Measurements from ENCODE around the gene MPPED2.

DNA sequence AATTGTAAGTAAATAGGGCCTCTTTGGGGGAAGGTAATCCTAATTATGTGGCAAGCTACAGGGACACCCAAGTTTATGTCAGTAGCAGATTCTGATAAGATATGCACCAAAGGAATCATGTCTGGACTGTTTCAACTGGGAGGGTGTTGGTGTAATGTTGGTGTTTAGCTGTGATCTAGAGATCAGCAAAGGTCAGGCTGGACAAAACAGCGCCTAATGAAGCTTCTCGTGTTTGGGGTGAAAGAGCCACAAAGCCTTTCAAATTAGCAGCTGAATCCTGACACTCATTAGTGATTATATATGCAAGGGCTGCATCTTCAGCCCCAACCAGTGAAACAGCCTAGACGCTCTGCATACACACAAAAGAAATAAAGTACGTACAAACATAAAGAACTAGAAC lies 106.3 kb downstream of the MPPED2 start:
- TF ChIP-seq, protein P1, sequence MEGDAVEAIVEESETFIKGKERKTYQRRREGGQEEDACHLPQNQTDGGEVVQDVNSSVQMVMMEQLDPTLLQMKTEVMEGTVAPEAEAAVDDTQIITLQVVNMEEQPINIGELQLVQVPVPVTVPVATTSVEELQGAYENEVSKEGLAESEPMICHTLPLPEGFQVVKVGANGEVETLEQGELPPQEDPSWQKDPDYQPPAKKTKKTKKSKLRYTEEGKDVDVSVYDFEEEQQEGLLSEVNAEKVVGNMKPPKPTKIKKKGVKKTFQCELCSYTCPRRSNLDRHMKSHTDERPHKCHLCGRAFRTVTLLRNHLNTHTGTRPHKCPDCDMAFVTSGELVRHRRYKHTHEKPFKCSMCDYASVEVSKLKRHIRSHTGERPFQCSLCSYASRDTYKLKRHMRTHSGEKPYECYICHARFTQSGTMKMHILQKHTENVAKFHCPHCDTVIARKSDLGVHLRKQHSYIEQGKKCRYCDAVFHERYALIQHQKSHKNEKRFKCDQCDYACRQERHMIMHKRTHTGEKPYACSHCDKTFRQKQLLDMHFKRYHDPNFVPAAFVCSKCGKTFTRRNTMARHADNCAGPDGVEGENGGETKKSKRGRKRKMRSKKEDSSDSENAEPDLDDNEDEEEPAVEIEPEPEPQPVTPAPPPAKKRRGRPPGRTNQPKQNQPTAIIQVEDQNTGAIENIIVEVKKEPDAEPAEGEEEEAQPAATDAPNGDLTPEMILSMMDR (IDR thresholded peaks at IDR 0.05; ENCODE audit: insufficient read depth, low read depth, low read length), result no peak
- no peak for TF ChIP-seq EZH2 (IDR thresholded peaks at IDR 0.05; ENCODE audit: insufficient read depth, low read length)
